ENCODE measurements around the gene KLK6. TPM values are rescaled to one million over a fixed set of nuclear protein-coding genes. Genes with fewer than 3 reads are reported as not detected.

Gene KLK6
- total RNA-seq, 1 donor from 2014 or later: not detected

GRCh38 chr19:50957587-50957986, 11.8 kb downstream of the KLK6 start:
- intact Hi-C loops (cut with micrococcal nuclease): no loop called here

GRCh38 chr19:50952910-50953309, 16.5 kb downstream of the KLK6 start, which contains the start of gene KLK5:
Gene KLK5, minus strand, starts transcription at chr19:50953038. Its CDS starts 381 bp downstream, at chr19:50952657.
- intact Hi-C loops (cut with micrococcal nuclease): no loop called here

GRCh38 chr19:50949861-50950260, 19.5 kb downstream of the KLK6 start:
- intact Hi-C loops (cut with micrococcal nuclease): no loop called here

GRCh38 chr19:50947123-50947522, 22.3 kb downstream of the KLK6 start:
- intact Hi-C loops (cut with micrococcal nuclease): no loop called here

- intact Hi-C loops (cut with micrococcal nuclease): no loop called here
Observed at GRCh38 chr19:50944795-50945194, 24.6 kb downstream of the KLK6 start.

GRCh38 chr19:50943074-50943828, 26.1 kb downstream of the KLK6 start:
- intact Hi-C loops (cut with micrococcal nuclease): no loop called here

- intact Hi-C loops (cut with micrococcal nuclease): no loop called here
Observed at GRCh38 chr19:50939596-50939995, 29.8 kb downstream of the KLK6 start.

- intact Hi-C loops (cut with micrococcal nuclease): no loop called here
Observed at GRCh38 chr19:50933640-50934039, 35.8 kb downstream of the KLK6 start.

GRCh38 chr19:50932690-50933083, 36.7 kb downstream of the KLK6 start:
- intact Hi-C loops (cut with micrococcal nuclease): no loop called here

GRCh38 chr19:50932018-50932689, 37.2 kb downstream of the KLK6 start:
- intact Hi-C loops (cut with micrococcal nuclease): no loop called here

- intact Hi-C loops (cut with micrococcal nuclease): no loop called here
Observed at GRCh38 chr19:50931023-50931422, 38.4 kb downstream of the KLK6 start.

- intact Hi-C loops (cut with micrococcal nuclease): no loop called here
Observed at GRCh38 chr19:50928831-50929230, 40.6 kb downstream of the KLK6 start.

GRCh38 chr19:50926144-50926543, 43.2 kb downstream of the KLK6 start:
- intact Hi-C loops (cut with micrococcal nuclease): no loop called here

GRCh38 chr19:50925734-50926133, 43.7 kb downstream of the KLK6 start:
- intact Hi-C loops (cut with micrococcal nuclease): no loop called here

- intact Hi-C loops (cut with micrococcal nuclease): loop anchor here (5.0 kb wide), 1 partner anchor 387 kb away; no protein-coding TSS in a partner anchor
Observed at GRCh38 chr19:50924586-50924985, 44.8 kb downstream of the KLK6 start.

- intact Hi-C loops (cut with micrococcal nuclease): loop anchor here (2.0 to 5.0 kb wide), 2 partner anchors 16 to 385 kb away; no protein-coding TSS in a partner anchor
Observed at GRCh38 chr19:50922317-50922853, 47.0 kb downstream of the KLK6 start.

GRCh38 chr19:50921426-50922316, 47.7 kb downstream of the KLK6 start:
- intact Hi-C loops (cut with micrococcal nuclease): loop anchor here (2.0 to 5.0 kb wide), 2 partner anchors 15 to 384 kb away; no protein-coding TSS in a partner anchor

GRCh38 chr19:50916069-50916468, 53.3 kb downstream of the KLK6 start:
- intact Hi-C loops (cut with micrococcal nuclease): no loop called here

- intact Hi-C loops (cut with micrococcal nuclease): no loop called here
Observed at GRCh38 chr19:50912727-50913716, 56.4 kb downstream of the KLK6 start.

- intact Hi-C loops (cut with micrococcal nuclease): no loop called here
Observed at GRCh38 chr19:50912102-50912599, 57.2 kb downstream of the KLK6 start.
